ENCODE measurements around the gene KDM4C. TPM values are rescaled to one million over a fixed set of nuclear protein-coding genes. Genes with fewer than 3 reads are reported as not detected.
"Not testable (repeated sequence)": the region's sequence is repeated elsewhere in the genome, so short reads cannot be mapped to it uniquely, and the experiment has no call there.

Gene KDM4C
- total RNA-seq, 1 donor from 2014 or later: 51.1 TPM

DNA sequence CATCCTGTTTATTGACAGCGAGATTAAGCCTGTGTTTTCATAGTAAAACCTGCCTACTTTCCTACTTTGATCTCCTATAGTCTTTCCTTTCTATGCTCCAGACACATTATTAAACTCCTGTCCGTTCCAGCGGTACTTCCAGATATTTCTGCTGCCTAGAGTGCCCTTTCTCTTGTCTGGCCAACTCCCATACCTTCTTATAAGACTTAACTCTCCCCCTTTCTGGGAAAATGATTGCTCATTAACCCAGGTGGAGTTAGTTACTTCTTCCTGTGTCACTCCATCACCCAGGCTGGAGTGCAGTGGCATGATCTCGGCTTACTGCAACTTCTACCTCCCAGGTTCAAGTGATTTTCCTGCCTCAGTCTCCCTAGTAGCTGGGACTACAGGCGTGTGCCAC is 33.1 kb downstream of the KDM4C start:
- intact Hi-C loops (cut with DNase I): no loop called here
- DNase-seq (ENCODE audit: low spot score): no peak
- no peak for ATAC-seq

DNA sequence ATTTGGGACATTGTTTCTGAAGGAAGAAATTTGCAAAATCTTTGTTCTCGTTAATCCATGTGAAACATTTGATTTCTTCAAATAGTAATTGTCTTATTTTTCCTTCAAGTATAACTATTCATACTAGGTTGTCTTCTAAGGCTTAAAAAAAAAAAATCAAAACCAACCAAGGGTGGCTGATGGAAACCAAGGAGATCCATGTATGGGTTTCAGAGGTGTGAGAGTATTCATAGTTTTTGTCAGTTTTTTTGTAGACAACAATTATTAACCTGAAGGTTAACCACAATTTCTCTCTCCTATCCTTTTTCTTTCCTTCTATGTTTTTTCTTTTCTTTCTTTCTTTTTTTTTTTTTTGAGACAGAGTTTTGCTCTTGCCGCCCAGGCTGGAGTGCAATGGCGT is 35.4 kb downstream of the KDM4C start:
- DNase-seq (ENCODE audit: low spot score): no peak
- ATAC-seq: no peak
- intact Hi-C loops (cut with DNase I): no loop called here

DNA sequence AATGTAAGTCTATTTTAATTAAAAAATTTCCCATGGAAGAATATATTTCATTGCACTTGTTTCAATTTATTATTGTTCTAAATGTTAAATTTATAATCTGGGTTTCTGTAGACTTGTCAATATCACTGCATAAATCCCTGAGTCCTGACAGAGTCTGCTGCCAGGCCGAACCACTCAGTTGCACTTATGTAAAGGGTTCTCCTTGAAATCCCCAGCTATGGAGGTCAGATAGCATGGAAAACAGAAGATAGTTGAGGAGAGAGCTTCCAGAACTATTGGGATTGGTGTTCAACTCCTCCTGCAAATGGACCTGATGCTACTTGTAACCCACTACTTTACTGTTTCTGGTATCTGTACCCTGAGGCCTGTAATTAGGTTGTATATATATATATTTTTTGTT is 37.2 kb downstream of the KDM4C start:
- ATAC-seq (no peak), DNase-seq (ENCODE audit: low spot score) (no peak)
- intact Hi-C loops (cut with DNase I): no loop called here

DNA sequence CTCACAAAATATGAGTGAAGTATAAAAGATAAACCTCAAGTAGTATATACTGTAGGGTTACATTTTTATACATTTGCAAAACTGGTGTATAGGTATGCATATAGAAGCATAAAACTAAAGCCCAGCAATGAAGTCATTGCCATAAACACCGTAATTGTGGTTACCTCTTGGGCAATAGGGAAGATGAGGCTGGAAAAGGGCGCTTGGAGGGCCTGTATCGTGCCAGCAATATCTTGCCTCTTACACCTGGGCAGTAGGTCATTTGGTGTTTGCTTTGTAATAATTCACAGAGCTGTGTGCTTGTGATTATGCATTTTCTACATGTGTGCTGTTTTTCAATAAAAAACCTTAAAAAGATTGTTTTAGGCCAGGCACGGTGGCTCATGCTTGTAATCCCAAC is 45.2 kb downstream of the KDM4C start:
- ATAC-seq (no peak), DNase-seq (ENCODE audit: low spot score) (no peak)
- intact Hi-C loops (cut with DNase I): no loop called here

DNA sequence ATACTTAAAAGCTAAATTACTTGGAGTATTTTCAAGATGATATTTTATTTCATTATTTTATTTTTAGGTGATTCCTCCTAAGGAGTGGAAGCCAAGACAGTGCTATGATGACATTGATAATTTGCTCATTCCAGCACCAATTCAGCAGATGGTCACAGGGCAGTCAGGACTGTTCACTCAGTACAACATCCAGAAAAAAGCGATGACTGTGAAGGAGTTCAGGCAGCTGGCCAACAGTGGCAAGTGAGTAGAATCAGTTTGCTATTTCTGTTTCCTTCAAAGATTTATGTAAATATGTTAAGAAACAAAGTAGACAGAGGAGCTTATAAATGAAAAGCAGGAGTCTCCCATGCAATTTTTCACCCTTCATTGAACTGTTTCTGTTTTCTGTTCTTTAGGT is 47.8 kb downstream of the KDM4C start:
- ATAC-seq (no peak), DNase-seq (ENCODE audit: low spot score) (no peak)
- intact Hi-C loops (cut with DNase I): no loop called here

DNA sequence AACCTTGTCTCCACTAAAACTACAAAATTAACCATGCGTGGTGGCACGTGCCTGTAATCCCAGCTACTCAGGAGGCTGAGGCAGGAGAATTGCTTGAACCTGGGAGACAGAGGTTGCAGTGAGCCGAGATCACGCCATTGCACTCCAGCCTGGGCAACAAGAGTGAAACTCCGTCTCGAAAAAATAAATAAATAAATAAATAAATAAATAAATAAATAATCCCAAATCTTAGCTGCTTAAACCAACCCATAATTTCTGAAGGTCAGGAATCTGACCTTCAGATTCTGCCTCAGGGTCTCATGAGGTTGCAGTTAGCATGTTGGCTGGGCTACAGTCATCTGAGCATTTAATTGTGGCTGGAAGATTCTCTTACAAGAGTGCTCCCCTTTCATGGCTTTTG is 48.5 kb downstream of the KDM4C start:
- DNase-seq (ENCODE audit: low spot score); intact Hi-C loops (cut with DNase I); ATAC-seq: not testable (repeated sequence)

DNA sequence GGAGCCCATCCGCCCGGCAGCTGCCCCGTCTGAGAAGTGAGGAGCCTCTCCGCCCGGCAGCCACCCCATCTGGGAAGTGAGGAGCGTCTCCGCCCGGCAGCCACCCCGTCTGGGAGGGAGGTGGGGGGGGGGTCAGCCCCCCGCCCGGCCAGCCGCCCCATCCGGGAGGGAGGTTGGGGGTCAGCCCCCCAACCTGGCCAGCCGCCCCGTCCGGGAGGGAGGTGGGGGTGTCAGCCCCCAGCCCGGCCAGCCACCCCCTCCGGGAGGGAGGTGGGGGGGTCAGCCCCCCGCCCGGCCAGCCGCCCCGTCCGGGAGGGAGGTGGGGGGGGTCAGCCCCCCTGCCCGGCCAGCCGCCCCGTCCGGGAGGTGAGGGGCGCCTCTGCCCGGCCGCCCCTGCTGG is 49.9 kb downstream of the KDM4C start:
- DNase-seq (ENCODE audit: low spot score); intact Hi-C loops (cut with DNase I); ATAC-seq: not testable (repeated sequence)

DNA sequence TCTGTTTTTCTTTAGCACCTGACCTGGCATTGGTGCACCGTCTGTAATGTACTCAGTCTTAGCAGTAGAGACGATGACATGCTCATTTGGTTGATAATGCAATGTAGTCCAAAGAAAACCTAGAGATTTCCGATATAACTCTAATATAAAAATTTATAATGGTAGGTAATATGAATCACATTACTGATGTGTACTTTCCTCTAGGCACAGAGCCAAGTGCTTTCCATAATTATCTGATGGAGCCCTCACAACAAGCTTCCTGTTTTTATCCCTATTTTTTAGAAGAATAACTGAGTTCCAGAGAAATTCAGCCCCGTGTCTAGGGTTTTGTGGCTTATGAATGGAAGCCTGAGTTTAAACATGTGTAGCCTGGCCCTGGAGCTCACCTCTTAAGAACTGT is 53.7 kb downstream of the KDM4C start:
- ATAC-seq (no peak), DNase-seq (ENCODE audit: low spot score) (no peak)
- intact Hi-C loops (cut with DNase I): no loop called here

DNA sequence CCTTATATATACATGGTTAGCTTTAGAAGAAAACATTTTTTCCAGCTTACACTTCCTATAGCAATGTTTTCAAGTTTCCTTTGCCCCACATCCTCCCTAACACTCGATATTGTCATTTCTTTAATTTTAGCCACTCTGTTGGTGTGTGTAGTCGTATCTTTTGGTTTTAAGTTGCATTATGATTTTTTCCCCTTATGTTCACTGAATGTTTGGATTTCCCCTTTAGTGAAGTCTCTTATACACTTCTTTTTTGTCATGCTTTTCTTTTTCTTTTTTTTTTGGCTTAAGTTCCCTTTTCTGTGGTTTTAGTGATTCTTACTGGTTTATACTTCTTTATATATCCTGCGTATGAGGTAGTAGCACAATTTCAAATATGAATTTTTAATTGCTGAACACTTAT is 58.8 kb downstream of the KDM4C start:
- ATAC-seq (no peak), DNase-seq (ENCODE audit: low spot score) (no peak)
- intact Hi-C loops (cut with DNase I): no loop called here

DNA sequence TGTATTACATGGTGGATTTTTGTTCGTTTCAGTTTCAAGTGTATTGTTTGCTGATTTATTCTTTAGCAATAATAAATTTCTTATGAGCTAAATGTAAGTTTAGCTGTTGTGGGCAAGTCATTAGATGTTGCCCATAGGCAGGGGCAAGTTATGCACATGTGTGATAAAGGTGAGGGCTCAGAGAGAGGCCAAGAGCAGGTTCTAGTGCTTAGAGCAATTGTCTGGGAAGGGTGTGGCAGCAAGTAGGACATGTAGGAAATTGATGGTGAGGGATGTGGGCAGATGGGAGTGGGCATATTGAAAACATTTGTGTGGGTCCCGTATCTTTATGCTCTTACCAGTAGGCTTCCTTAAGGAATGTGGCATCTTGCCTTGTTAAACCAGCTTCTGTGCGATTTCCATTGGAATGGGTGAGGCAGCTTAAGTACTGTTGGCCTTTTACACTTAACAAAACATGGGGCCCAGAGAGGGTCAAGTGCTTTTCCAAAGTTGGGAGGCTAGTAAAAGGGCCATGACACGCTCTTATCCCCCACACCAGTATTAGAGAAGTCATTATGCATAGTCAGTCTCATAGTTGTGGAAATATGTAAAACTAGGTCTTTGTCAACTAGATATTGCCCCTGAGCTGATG is 60.6 kb downstream of the KDM4C start:
- ATAC-seq (no peak), DNase-seq (ENCODE audit: low spot score) (no peak)
- intact Hi-C loops (cut with DNase I): no loop called here

DNA sequence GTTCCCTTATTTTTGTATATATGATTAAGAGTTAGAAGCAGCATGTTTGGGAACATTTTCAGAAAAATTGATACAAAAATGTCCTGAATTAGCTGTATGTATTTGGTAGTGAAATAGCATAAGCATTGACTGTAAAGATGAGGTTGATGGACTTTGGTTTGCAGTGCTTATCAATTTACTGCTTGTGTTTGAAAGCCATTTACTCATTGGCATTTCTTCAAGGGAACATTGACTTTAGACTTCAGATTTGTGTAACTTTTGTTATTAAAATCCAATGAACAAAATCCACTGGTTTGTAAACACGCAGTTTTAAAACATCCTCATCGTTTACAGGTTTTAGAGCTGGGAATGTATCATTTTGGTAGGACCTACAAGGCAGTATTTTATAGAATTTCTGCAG is 61.3 kb downstream of the KDM4C start:
- no peak for ATAC-seq
- DNase-seq (ENCODE audit: low spot score): no peak
- intact Hi-C loops (cut with DNase I): no loop called here

DNA sequence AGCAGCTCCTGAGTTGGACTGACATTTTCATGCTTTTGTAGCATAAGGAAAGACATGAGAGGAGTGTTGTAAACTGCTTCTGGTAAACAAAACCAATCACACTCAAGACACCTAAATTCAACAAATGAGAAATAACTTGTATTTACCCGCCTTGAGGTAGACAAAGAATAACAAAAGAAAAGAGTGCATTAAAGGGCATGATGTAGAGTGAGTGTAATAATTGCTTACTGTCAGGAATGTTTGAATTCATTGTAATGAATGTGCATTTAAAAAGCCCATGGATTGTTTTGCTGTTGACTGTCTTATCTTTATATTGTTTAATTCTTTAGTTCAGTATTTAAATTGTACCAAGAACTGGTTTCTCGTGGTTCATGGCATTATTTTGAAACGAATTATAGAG is 61.8 kb downstream of the KDM4C start:
- DNase-seq (ENCODE audit: low spot score) (no peak), ATAC-seq (no peak)
- intact Hi-C loops (cut with DNase I): no loop called here

DNA sequence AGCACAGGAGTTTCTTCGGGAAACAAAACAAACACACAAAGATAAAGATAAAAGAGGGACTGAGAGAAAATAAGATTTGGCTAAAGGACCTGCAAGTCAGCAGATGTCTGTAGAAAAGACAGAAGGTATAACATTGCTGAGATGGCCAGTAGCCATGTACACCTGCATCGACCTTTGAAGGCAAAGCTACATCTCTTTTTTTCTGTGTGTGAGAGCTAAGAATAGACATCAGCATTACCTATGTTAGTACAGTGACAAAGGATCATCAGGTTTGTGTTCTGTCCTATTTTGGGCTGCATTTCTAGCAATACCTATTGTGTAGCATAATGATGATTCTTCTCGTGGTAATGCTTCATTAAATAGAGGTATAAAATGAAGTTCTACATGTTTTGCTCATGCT is 64.9 kb downstream of the KDM4C start:
- no peak for DNase-seq (ENCODE audit: low spot score)
- no peak for ATAC-seq
- intact Hi-C loops (cut with DNase I): no loop called here

DNA sequence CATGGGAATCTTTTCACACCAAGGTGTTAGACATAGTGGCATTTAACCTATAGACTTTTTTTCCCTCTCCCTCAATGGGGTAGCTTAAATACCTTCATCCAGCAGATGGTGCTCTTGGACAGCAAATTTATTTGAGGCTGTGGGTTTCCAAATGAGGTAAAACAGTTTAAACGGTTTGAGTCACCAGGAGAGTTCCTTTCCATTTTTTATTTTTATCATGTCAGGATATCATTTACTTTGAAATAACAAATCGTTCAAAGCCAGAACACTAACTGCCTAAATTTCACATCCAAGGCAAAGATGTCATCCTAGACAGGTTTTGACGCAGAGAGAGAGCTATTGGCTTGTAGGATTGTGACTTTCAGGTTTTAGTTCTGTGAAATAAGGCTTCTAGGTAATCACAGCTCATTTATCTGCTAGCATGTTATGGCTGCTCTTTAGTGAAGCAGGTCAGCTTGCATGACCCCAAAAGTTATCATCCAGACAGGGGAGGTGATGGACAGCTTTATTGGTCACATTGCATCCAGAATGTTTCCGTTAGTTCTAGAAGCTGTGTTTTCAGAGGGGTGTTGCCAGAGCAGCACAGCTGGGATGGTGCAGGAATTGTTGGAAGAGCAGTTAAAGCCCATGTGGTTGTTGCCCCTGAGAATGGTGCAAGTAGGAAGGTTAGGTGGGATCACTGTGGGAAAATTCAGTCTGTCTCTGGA is 69.8 kb downstream of the KDM4C start:
- DNase-seq (ENCODE audit: low spot score) (no peak), ATAC-seq (no peak)
- intact Hi-C loops (cut with DNase I): no loop called here

DNA sequence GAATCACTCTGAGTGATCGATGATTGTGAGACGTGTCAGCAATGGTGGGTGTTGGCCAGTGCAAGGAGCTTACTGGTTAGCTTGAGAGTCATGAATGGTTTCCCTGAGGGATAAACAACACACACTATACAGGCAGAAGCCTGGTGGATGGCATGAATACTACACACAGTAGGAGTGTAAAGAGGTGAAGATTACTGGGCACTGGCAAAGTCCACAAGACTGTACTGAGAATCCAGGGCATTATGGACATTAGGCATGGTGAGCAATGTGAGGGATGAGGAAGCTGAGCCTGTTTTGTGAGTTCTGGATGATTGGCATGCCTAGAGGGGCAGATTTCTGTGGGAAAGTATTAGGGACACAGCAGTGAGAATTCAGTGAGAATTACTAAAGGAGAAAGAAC is 71.3 kb downstream of the KDM4C start:
- intact Hi-C loops (cut with DNase I): no loop called here
- ATAC-seq: no peak
- no peak for DNase-seq (ENCODE audit: low spot score)

DNA sequence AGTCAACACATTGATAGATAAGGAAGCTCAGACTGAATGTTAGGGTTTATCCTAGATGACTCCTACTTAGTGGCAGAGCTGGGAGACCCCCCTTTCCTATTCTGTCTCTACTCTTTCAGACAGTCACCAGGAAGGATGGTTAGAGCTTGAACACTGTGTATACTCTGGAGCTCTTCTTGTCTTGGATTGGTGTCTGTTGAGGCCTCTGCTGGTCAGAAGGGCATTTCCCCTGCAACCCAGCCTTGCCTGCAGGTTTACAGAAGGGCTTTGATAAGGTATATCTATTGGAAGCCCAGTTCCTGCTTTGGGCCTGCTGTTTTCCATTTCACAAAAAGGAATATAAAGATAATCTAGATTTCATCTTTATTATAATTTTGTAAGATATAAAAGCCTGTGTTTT is 71.8 kb downstream of the KDM4C start:
- ATAC-seq (no peak), DNase-seq (ENCODE audit: low spot score) (no peak)
- intact Hi-C loops (cut with DNase I): no loop called here

DNA sequence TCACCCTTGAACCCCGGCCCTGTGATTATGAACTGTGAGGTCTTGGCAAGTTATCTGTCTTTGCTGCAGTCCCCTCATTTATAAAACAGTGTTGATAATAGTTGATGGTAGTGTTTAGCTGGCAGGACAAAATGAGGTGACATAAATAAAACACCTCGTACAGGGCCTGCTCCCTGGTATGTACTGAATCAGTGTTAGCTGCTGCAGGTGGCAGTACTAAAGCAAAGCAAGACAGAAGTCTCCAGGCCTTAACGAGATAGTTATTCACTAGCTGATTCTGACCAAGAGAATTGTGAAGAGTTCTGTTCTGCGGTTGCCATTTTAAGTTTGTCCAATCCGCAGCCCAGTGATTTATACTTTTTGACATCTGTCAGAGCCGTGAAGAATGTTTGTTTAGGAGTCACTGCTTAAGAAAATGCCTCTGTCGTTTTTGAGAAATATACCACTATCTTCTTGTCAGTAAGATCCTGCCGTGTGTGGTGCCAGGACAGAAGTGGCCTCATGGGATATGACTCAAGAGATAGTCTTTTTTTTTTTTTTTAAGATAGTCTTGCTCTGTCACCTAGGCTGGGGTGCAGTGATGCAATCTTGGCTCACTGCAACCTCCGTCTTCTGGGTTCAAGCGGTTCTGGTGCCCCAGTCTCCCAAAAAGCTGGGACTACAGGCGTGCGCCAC is 75.9 kb downstream of the KDM4C start:
- no peak for DNase-seq (ENCODE audit: low spot score)
- ATAC-seq: no peak
- intact Hi-C loops (cut with DNase I): no loop called here

DNA sequence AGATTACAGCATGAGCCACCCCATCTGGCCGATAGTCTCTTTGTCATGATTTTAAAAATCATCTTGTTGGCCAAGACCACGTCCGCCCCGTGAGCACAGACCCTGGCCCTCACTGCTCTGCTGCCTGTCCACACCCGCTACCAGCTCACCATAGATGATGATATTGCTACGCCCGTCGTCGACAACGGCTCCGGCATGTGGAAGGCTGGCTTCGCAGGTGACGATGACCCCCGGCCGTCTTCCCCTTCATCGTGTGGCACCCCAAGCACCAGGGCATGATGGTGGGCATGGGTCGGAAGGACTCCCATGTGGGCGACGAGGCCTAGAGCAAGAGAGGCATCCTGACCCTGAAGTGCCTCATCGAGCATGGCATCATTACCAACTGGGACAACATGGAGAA is 76.5 kb downstream of the KDM4C start:
- intact Hi-C loops (cut with DNase I): no loop called here
- ATAC-seq (no peak), DNase-seq (ENCODE audit: low spot score) (no peak)

DNA sequence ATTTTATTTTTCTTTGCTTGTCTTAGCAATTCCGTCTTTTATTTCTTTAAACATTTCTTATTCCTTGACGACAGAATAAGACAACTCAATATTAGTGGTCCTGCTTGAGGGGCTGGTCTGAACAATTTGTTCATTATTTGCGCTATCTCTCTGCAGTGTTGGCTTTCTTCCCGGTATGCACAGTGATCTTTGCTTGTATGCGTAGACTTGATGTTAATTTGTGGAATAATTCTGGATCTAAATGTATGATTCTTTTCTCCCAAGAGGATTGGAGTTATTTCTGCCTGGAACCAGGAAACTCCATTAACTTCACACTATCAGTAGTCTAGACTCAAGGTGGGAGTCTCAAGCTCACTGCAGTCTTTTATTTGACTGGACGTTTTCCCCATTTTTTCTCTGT is 80.4 kb downstream of the KDM4C start:
- intact Hi-C loops (cut with DNase I): no loop called here
- ATAC-seq (no peak), DNase-seq (ENCODE audit: low spot score) (no peak)

DNA sequence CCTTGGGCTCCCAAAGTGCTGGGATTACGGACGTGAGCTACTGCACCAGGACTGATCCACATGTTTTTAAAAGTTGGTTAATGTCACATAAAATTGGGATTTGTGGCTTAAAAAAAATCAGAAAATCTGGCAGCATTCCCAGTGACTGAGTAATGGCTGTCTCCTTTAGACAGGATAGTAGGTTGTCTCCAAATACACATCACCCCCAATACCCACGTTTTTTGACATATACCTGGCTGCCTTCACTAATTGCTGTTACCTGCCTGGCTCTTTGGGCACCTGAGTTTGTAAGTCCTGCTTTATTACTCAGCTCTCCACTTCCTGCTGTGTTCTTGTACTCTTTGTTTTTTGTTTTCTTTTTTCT is 84.8 kb downstream of the KDM4C start:
- intact Hi-C loops (cut with DNase I): loop anchor here (5.0 kb wide), 1 partner anchor 990 kb away; no protein-coding TSS in a partner anchor
- DNase-seq (ENCODE audit: low spot score) (no peak), ATAC-seq (no peak)

DNA sequence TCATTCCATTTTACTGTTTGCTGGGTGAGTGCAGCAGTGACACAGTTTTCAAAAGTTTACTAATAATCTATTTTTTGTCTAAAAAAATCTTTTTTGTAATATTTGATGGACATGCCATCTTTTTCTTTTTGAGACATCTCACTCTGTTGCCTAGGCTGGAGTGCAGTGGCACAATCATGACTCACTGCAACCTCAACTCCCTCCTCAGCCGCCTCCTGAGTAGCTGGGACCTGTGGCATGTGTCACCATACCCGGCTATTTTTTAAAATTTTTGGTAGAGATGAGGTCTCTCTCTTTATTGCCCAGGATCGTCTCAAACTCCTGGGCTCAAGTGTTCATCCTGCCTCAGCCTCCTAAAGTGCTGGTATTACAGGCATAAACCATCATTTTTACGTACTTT is 86.0 kb downstream of the KDM4C start:
- DNase-seq (ENCODE audit: low spot score): no peak
- intact Hi-C loops (cut with DNase I): loop anchor here (5.0 kb wide), 1 partner anchor 989 kb away; no protein-coding TSS in a partner anchor
- ATAC-seq: no peak

All from sciatic nerve (tissue), 2 donors.